Mucosa of descending colon (tissue), 3 donors: ENCODE measurements around the gene ATP2A1. TPM values are rescaled to one million over a fixed set of nuclear protein-coding genes. Genes with fewer than 3 reads are reported as not detected.
A peak's percentile ranks its signal among the peaks of the same experiment; 100 is the strongest.

Source experiments
- ATAC-seq: fragments of 200-7000 bp; cut with Tn5 transposase; one replicate; pipeline ENCODE4 v1.9.1; 2020; ENCODE audit warnings: mild to moderate bottlenecking, moderate library complexity
- DNase-seq, 3 donors: peaks; one replicate each; pipeline ENCODE4 v3.0.0-alpha.2; 2020
- H3K36me3 ChIP-seq: fragments of 200-600 bp; one replicate; pipeline ENCODE4 v1.8.0; 2021; ENCODE audit warnings: low read depth, mild to moderate bottlenecking
- H3K4me1 ChIP-seq: fragments of 200-600 bp; one replicate; pipeline ENCODE4 v1.8.0; 2021; ENCODE audit warnings: low read depth, mild to moderate bottlenecking
- H3K4me3 ChIP-seq: fragments of 200-600 bp; one replicate; pipeline ENCODE4 v1.8.0; 2021; ENCODE audit warnings: mild to moderate bottlenecking
- H3K9me3 ChIP-seq: fragments of 200-600 bp; one replicate; pipeline ENCODE4 v1.8.0; 2021; ENCODE audit warnings: mild to moderate bottlenecking
- intact Hi-C, 2 donors: fragments of 100-400 bp; cut with DNase I in 1 of 2; cut with micrococcal nuclease in 1 of 2; formaldehyde crosslinking; loops; one replicate each; pipeline versions ENCODE4 v1.11.0 to v1.11.1; 2022; cut with DNase I, micrococcal nuclease
- total RNA-seq, 3 donors: library from RNA; stranded (reverse); fragmentation: NEBNext Ultra II Directional in 2 of 3; extraction: Animal tissue kit (Norgen Biotek cat#: 25700) in 2 of 3; gene quantifications; one replicate each; pipeline versions ENCODE4 v1.2.1 to v1.2.4, GENCODE V29; 2021 to 2023
- TF ChIP-seq, protein P1 (sequence below): fragments of 200-600 bp; IDR thresholded peaks from one replicate; pipeline ENCODE4 v1.8.0; 2022; ENCODE audit warnings: antibody characterized with exemption, mild to moderate bottlenecking
- donor health status: DM: no; HTN: no; CAD: no; lungs with moderate emphysema.
- donor health status: DM: no; HTN: no; CAD: no.
- donor health status: DM: no; HTN: yes; CAD: no.

Gene ATP2A1
- total RNA-seq, 3 donors from 2014 or later, result 0.96 to 1.7 (median 1.6) TPM

DNA sequence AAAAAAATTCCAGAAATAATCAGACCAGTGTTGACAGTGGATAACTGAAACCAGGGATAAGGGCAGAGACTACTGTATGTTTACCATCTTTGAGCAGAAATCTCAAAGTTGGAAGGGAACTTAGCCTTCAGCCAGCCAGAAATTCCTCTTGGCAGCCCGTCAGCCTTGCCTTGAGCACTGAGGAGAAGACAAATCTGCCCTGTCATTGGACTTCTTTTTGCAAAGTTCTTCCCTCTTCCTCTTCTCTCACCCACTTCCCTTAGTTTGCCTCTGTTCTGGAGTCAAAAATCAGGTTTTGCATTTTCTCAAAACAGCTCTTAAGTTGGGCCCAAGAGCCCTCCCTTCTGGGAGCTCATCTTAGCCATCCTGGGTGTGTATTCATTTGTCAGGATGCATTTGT is 38.4 kb upstream of the ATP2A1 start:
- intact Hi-C loops, result loop anchor here in 1 of 2 donors (2.0 kb wide), 1 partner anchor 15 kb away; no protein-coding TSS in a partner anchor
- ATAC-seq (no peak), DNase-seq (no peak)
- H3K36me3 ChIP-seq, result peaks cover 20% of the 10 kb centered on the region
- H3K4me1 ChIP-seq, result peaks cover 4% of the 10 kb centered on the region
- no peak overlapping the region for H3K4me3 ChIP-seq
- no peaks in the 10 kb centered on the region for H3K9me3 ChIP-seq
- TF ChIP-seq, protein P1, sequence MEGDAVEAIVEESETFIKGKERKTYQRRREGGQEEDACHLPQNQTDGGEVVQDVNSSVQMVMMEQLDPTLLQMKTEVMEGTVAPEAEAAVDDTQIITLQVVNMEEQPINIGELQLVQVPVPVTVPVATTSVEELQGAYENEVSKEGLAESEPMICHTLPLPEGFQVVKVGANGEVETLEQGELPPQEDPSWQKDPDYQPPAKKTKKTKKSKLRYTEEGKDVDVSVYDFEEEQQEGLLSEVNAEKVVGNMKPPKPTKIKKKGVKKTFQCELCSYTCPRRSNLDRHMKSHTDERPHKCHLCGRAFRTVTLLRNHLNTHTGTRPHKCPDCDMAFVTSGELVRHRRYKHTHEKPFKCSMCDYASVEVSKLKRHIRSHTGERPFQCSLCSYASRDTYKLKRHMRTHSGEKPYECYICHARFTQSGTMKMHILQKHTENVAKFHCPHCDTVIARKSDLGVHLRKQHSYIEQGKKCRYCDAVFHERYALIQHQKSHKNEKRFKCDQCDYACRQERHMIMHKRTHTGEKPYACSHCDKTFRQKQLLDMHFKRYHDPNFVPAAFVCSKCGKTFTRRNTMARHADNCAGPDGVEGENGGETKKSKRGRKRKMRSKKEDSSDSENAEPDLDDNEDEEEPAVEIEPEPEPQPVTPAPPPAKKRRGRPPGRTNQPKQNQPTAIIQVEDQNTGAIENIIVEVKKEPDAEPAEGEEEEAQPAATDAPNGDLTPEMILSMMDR, result no peak

GRCh38 chr16:28842696-28843095 is 35.6 kb upstream of the ATP2A1 start:
- Histone ChIP-seq H3K4me3 (no peak overlapping the region), H3K9me3 (no peaks in the 10 kb centered on the region), H3K36me3 (peaks cover 11% of the 10 kb centered on the region), H3K4me1 (peaks cover 17% of the 10 kb centered on the region)
- DNase-seq (no peak), ATAC-seq (no peak)
- intact Hi-C loops, result no loop called here
- TF ChIP-seq, protein P1, result no peak

GRCh38 chr16:28843766-28844165 is 34.5 kb upstream of the ATP2A1 start:
- Histone ChIP-seq H3K9me3 (no peaks in the 10 kb centered on the region), H3K36me3 (peaks cover 11% of the 10 kb centered on the region), H3K4me1 (peaks cover 17% of the 10 kb centered on the region), H3K4me3 (no peak overlapping the region)
- intact Hi-C loops, result no loop called here
- no peak for ATAC-seq
- TF ChIP-seq, protein P1, result no peak
- DNase-seq, result no peak

DNA sequence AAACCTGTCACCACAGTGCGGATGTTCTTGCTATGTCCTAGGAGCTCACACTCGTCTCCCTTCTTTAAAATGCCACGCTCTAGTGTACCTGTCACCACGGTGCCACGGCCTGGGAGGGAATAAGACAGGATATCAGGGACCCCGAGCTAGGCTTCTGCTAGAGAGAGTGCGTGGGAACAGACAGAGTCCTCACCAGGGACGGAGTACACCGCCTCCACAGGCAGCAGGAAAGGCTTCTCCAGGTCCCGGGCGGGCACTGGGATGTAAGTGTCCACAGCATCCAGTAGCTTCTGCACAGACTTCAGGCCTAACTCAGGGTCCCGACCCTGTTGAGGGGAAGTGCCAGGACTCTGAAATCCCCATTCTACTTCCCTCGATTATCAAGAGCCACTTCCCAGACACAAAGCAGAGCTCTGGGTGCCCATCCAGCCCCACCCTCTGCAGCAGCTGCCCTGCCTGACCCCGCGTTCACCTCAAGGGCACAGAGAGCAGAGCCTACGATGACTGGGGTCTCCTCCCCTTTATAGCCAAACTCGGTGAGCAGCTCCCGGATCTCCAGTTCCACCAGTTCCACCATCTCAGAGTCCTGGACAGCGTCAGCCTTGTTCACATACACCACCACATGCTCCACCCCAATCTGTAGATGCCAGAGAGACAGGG is 33.9 kb upstream of the ATP2A1 start:
- peaks cover 17% of the 10 kb centered on the region for H3K4me1 ChIP-seq
- H3K9me3 ChIP-seq, result no peaks in the 10 kb centered on the region
- DNase-seq (no peak), ATAC-seq (no peak)
- intact Hi-C loops, result no loop called here
- no peak overlapping the region for H3K4me3 ChIP-seq
- TF ChIP-seq, protein P1, result no peak
- H3K36me3 ChIP-seq, result peaks cover 11% of the 10 kb centered on the region

DNA sequence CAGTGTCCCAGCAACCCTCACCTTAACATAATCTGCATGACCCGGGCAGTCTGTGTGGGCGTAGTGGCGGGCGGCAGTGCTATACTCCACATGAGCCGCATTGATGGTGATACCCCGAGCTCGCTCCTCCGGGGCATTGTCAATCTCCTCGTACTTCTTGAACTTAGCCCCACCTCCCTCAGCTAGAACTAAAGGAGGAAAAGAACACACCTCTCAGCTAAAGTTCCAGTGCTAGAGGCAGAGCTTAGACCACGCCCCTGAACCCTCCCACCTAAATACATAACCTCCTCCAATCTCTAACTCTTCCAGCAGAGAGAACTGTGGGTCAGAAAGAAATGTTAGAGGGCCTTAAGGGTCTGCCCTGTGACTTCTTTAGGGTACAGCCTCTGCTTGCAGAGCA is 33.0 kb upstream of the ATP2A1 start:
- TF ChIP-seq, protein P1, result no peak
- intact Hi-C loops, result no loop called here
- ATAC-seq (peak; percentile 63), DNase-seq (peak in 1 of 3 donors; percentile 85)
- no peaks in the 10 kb centered on the region for H3K9me3 ChIP-seq
- H3K36me3 ChIP-seq, result peaks cover 11% of the 10 kb centered on the region
- peak overlapping the region; percentile 92 for H3K4me3 ChIP-seq
- H3K4me1 ChIP-seq, result peaks cover 17% of the 10 kb centered on the region

DNA sequence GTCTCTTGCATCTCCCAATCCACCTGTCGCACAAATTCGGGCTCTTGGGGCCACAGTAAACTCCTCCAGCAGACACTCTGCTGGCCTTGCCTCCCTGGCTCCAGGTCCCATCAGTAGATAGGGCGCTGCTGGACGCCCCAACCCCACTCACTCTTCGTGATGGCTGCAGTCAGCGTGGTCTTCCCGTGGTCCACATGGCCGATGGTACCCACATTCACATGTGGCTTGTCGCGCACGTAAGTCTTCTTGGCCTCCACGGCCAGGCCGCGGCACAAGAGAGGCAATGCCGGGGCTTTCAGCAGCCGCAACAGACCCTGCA is 32.6 kb upstream of the ATP2A1 start:
- intact Hi-C loops, result no loop called here
- H3K4me1 ChIP-seq, result peaks cover 17% of the 10 kb centered on the region
- H3K36me3 ChIP-seq, result peaks cover 11% of the 10 kb centered on the region
- TF ChIP-seq, protein P1, result no peak
- H3K9me3 ChIP-seq, result no peaks in the 10 kb centered on the region
- DNase-seq (no peak), ATAC-seq (peak; percentile 0)
- H3K4me3 ChIP-seq, result peak overlapping the region; percentile 92
